ENCODE data around the gene NXPH3.

Gene NXPH3

DNA sequence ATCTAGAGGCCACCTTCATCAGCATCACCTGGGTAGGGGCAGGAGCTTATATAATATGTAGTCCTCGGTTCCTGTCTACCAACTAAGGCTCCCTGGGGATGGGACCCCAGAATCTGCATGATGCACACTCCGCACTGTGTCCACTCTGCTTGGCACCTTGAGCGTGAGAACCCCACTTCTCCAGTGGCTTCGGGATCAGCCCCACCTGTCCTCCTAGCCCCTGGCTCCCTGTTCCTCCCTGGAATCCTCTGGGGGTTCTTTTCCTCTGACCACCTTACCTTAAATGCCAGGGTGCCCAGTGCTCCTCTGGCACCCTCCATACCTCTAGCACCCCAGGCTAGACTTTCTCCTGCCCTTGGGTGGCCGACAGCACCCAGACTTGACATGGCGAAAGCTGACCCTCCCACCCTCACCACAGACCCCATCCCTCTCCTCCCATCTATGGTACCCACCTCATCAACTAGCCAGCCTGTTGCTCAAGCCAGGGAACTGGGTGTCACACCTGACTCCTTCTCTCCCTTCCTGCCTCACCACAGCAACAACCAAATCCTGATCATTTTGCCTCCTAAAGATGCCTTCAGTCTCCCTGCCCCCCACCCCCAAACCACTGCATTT lies 2.8 kb upstream of the NXPH3 start:
- no peak overlapping the region for H3K27ac ChIP-seq (ENCODE audit: low read length)
- H3K36me3 ChIP-seq (replicated peaks; ENCODE audit: low read depth, low read length) = no peaks in the 10 kb centered on the region
- no peak overlapping the region for H3K9ac ChIP-seq (ENCODE audit: low read length)
- H3K4me2 ChIP-seq (ENCODE audit: low read length) = no peak overlapping the region
- H3K4me1 ChIP-seq (ENCODE audit: low read length) = peaks cover 14% of the 10 kb centered on the region
- H4K20me1 ChIP-seq (ENCODE audit: insufficient read depth, low read length) = no peaks in the 10 kb centered on the region
- no peak overlapping the region for H2AFZ ChIP-seq (ENCODE audit: low read depth, low read length)
- TF ChIP-seq EZH2phosphoT487 (IDR thresholded peaks at IDR 0.05; ENCODE audit: low read depth) = no peak
- TF ChIP-seq, protein P1, sequence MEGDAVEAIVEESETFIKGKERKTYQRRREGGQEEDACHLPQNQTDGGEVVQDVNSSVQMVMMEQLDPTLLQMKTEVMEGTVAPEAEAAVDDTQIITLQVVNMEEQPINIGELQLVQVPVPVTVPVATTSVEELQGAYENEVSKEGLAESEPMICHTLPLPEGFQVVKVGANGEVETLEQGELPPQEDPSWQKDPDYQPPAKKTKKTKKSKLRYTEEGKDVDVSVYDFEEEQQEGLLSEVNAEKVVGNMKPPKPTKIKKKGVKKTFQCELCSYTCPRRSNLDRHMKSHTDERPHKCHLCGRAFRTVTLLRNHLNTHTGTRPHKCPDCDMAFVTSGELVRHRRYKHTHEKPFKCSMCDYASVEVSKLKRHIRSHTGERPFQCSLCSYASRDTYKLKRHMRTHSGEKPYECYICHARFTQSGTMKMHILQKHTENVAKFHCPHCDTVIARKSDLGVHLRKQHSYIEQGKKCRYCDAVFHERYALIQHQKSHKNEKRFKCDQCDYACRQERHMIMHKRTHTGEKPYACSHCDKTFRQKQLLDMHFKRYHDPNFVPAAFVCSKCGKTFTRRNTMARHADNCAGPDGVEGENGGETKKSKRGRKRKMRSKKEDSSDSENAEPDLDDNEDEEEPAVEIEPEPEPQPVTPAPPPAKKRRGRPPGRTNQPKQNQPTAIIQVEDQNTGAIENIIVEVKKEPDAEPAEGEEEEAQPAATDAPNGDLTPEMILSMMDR (IDR thresholded peaks at IDR 0.05; ENCODE audit: low read depth, low read length) = no peak
- H3K79me2 ChIP-seq (ENCODE audit: low read length) = no peaks in the 10 kb centered on the region
- no peak overlapping the region for H3K4me3 ChIP-seq (ENCODE audit: low read length)
- H3K9me3 ChIP-seq (ENCODE audit: insufficient read depth, low read length) = no peaks in the 10 kb centered on the region
- H3K27me3 ChIP-seq (ENCODE audit: low read depth, low read length) = peaks cover 30% of the 10 kb centered on the region

- Histone ChIP-seq H2AFZ (ENCODE audit: low read depth, low read length) (no peak overlapping the region), H3K36me3 (replicated peaks; ENCODE audit: low read depth, low read length) (no peaks in the 10 kb centered on the region), H3K4me3 (ENCODE audit: low read length) (no peak overlapping the region), H3K4me2 (ENCODE audit: low read length) (no peak overlapping the region), H3K9ac (ENCODE audit: low read length) (no peak overlapping the region), H3K79me2 (ENCODE audit: low read length) (no peaks in the 10 kb centered on the region), H3K4me1 (ENCODE audit: low read length) (peaks cover 17% of the 10 kb centered on the region), H4K20me1 (ENCODE audit: insufficient read depth, low read length) (no peaks in the 10 kb centered on the region), H3K9me3 (ENCODE audit: insufficient read depth, low read length) (no peaks in the 10 kb centered on the region), H3K27me3 (ENCODE audit: low read depth, low read length) (peaks cover 30% of the 10 kb centered on the region), H3K27ac (ENCODE audit: low read length) (no peak overlapping the region)
- no peak for TF ChIP-seq EZH2phosphoT487 (IDR thresholded peaks at IDR 0.05; ENCODE audit: low read depth)
- TF ChIP-seq, protein P1 (IDR thresholded peaks at IDR 0.05; ENCODE audit: low read depth, low read length) = no peak
Measured at GRCh38 chr17:49573510-49574322, 2.0 kb upstream of the NXPH3 start.

- Histone ChIP-seq H3K4me3 (ENCODE audit: low read length) (no peak overlapping the region), H3K4me2 (ENCODE audit: low read length) (no peak overlapping the region), H3K27me3 (ENCODE audit: low read depth, low read length) (peaks cover 30% of the 10 kb centered on the region), H3K4me1 (ENCODE audit: low read length) (peaks cover 17% of the 10 kb centered on the region), H4K20me1 (ENCODE audit: insufficient read depth, low read length) (no peaks in the 10 kb centered on the region), H3K9me3 (ENCODE audit: insufficient read depth, low read length) (no peaks in the 10 kb centered on the region), H3K9ac (ENCODE audit: low read length) (no peak overlapping the region), H3K36me3 (replicated peaks; ENCODE audit: low read depth, low read length) (no peaks in the 10 kb centered on the region), H3K27ac (ENCODE audit: low read length) (no peak overlapping the region), H2AFZ (ENCODE audit: low read depth, low read length) (no peak overlapping the region), H3K79me2 (ENCODE audit: low read length) (no peaks in the 10 kb centered on the region)
- TF ChIP-seq, protein P1 (IDR thresholded peaks at IDR 0.05; ENCODE audit: low read depth, low read length) = no peak
- no peak for TF ChIP-seq EZH2phosphoT487 (IDR thresholded peaks at IDR 0.05; ENCODE audit: low read depth)
Measured at GRCh38 chr17:49574323-49574781, 1.3 kb upstream of the NXPH3 start.

GRCh38 chr17:49574945-49575678 lies 559 bp upstream of the NXPH3 start:
- no peaks in the 10 kb centered on the region for H4K20me1 ChIP-seq (ENCODE audit: insufficient read depth, low read length)
- no peaks in the 10 kb centered on the region for H3K79me2 ChIP-seq (ENCODE audit: low read length)
- H3K9me3 ChIP-seq (ENCODE audit: insufficient read depth, low read length) = no peaks in the 10 kb centered on the region
- H3K4me2 ChIP-seq (ENCODE audit: low read length) = no peak overlapping the region
- TF ChIP-seq, protein P1 (IDR thresholded peaks at IDR 0.05; ENCODE audit: low read depth, low read length) = no peak
- no peak for TF ChIP-seq EZH2phosphoT487 (IDR thresholded peaks at IDR 0.05; ENCODE audit: low read depth)
- H3K9ac ChIP-seq (ENCODE audit: low read length) = no peak overlapping the region
- no peak overlapping the region for H3K4me3 ChIP-seq (ENCODE audit: low read length)
- peaks cover 30% of the 10 kb centered on the region for H3K27me3 ChIP-seq (ENCODE audit: low read depth, low read length)
- H3K27ac ChIP-seq (ENCODE audit: low read length) = no peak overlapping the region
- no peak overlapping the region for H2AFZ ChIP-seq (ENCODE audit: low read depth, low read length)
- H3K36me3 ChIP-seq (replicated peaks; ENCODE audit: low read depth, low read length) = no peaks in the 10 kb centered on the region
- peaks cover 17% of the 10 kb centered on the region for H3K4me1 ChIP-seq (ENCODE audit: low read length)
